Measurements from ENCODE around the gene ANO5.

Gene ANO5, protein sequence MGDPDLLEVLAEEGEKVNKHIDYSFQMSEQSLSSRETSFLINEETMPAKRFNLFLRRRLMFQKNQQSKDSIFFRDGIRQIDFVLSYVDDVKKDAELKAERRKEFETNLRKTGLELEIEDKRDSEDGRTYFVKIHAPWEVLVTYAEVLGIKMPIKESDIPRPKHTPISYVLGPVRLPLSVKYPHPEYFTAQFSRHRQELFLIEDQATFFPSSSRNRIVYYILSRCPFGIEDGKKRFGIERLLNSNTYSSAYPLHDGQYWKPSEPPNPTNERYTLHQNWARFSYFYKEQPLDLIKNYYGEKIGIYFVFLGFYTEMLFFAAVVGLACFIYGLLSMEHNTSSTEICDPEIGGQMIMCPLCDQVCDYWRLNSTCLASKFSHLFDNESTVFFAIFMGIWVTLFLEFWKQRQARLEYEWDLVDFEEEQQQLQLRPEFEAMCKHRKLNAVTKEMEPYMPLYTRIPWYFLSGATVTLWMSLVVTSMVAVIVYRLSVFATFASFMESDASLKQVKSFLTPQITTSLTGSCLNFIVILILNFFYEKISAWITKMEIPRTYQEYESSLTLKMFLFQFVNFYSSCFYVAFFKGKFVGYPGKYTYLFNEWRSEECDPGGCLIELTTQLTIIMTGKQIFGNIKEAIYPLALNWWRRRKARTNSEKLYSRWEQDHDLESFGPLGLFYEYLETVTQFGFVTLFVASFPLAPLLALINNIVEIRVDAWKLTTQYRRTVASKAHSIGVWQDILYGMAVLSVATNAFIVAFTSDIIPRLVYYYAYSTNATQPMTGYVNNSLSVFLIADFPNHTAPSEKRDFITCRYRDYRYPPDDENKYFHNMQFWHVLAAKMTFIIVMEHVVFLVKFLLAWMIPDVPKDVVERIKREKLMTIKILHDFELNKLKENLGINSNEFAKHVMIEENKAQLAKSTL

DNA sequence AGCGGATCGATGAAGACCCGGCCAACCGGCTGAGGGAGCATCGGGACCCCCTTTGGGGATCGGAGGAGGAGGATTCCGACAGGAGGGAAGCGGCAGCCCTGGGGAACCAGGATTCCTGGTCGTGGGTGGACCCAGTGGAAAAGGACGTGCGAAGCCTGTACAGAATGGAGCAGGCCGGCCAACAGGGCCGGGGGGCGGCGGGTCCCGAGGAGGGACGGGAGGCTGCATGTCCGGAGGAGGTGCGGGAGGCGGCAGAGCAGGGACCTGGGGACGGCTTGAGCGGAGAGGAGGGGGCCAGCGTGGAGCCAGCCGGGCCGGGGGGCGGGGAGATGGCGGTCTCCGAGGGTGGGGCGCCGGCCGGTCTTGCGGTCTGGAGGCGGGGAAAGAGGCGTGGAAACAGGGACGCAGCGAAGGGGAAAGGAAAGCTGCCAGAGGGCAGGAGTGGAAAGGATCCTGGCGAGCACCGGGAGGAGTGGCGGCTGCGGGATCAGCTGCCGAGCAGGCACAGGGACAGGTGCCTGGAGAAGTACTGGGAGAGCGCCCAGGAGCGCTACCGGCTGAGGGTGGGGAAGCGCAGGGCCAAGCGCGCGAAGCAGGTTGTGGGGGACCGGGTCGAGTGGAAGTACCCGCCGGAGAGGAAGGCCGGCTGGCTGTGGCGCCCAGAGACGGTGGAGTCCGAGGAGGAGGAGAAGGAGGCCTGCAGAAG lies at the start of gene ANO5:
Gene ANO5, plus strand, starts transcription at position 444 of the 706 bp plus-strand sequence. CDS start 408 bp downstream, outside the sequence.
- FAIRE-seq: no peak

DNA sequence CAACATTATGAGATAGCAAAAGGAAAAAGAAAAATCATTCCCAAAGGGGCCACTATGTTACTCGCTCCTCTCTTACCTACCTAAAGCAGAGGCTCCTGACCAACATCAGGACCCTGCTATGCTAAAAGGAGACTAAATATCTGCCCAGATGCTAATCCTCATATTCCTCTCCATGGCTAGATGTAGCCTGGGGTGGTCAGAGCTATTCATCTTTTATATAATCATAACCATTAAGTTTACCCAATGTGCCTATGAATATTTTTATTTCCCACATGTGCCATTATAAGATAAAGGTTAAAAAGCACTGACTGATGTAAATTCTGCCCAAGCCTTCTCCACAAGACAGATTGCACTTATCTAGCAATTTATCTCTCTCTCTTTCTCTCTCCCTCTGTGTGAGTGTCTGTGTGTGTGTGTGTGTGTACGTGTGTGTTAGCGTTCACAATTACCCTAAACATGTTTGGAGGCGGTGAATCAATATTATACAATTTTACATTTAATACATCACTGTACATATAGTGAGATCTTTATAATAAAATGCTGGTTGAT lies 41.2 kb upstream of the ANO5 start:
- FAIRE-seq: no peak

DNA sequence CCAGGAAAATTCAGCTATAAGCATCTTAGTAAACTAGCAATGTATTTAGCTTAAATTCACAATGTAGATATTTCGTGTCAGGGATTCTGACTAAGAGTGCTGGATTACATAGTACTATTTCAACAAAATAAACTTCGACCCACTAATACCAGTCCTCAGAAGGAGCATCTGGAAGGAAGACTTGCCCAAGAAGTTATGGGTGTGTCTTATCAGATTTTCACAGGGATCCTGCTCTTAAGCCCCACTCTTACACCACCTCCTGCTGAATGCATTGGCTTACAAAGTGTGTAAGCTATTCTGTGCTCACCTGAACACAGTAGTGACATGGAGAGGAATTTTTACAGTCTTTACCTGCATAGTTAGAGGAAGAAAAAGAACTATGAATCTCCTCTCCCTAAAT lies 35.4 kb upstream of the ANO5 start:
- no peak for FAIRE-seq

DNA sequence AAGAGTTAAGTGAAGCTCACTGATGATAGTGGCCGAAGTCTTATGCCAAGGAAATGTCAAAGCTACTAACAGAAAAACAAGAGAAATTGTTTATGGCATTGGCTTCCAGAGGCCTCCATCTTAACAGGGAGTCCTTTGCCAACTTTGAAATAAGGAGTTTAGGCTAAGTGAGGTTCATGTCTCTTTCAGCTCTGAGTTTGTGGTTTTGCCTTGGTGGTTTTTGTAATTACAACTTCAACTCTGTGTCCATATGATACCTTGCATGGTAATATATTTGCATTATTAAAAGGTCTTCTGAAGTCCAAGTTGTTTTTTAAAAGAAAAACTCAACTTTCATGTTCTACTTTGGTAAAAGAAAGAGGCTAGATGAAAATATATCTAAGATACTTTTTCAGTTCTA lies 31.4 kb upstream of the ANO5 start:
- FAIRE-seq: no peak

DNA sequence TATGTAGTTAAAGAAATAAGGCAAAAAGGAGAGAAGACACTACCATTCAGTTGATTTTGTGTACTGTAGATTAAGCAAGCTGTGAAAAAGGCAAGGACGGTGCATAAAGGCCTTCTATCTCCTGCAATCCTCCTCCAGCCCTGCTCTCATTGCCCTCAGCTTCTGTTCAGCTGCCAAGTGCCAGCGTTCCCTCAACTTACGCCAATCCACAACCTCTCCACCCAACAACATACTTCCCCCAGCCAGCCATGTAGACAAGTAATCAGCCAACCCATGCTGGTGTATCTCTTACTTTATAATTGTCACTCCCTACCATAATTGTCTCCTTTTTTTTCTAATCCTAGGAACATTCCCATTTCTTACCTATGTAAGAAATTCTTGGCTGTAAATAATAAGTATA lies 30.1 kb upstream of the ANO5 start:
- FAIRE-seq: no peak

DNA sequence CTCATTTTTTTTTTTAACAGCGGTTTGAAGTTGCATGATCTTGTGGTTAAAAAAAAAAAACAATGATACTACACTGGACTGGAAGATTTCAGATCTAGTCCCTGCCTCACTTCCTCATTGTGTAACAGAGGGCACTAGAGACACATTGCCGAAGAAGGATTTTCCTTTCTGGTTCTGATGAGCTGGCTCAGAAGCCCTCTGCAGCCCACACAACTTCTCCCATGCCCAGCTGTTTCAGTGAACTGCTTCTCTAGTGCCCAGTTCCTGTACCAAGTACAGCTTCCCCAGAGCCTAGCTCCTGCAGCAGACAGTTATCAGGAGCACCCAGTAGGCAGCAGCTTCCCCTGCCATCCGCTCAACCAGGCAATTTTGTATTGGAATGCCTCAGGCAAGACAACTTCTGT lies 29.5 kb upstream of the ANO5 start:
- FAIRE-seq: no peak

DNA sequence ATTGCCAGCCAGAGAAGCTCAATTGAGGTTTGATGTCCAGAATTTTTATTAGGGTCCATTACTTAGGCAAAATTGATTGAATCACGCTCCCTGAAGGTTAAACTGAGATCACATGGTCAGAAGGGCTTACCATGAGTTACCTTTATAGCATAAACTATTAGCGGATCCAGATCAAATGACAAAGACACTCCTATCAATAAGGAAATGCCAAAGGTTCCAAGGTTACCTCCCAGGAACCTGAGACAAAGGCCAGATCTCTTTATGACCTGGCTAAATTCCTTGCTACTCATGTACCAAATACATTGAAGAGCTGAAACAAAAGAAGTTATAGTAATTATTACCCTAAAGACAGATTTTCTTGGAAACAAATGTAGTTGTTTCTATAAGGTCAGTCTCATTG lies 27.8 kb upstream of the ANO5 start:
- FAIRE-seq: no peak

DNA sequence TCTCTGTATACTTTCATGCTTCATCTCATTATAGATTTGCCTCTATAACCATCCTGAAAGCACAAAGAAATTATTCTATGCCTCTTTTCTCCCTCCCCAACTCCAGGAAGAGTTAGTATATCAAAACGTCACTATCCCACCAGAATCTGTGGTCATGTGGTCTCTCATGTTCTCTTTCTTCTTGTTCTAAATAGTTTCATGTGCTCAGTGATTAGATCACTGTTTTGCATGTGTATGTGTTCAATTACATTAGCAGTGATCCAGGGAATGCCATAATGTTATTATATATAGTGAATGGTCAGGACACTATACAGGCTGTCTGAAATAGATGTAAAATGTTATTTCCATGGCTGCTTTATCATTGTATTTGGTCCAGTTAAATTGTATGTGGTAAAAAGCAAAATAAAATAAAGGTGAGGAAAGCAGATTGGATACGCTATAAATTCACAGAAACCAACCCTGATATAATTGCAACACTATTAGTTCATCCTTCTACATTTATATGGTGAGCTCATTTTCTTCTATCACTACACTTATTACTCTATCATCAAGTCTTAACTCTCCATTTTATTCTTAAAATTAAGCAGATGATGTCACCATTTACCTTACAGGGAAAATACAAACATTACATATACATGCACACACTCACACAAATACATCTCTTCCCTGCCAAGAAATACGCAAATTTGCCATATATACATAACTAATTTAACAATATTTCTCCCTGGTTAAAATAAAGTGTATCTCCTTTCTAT lies 26.9 kb upstream of the ANO5 start:
- FAIRE-seq: no peak

DNA sequence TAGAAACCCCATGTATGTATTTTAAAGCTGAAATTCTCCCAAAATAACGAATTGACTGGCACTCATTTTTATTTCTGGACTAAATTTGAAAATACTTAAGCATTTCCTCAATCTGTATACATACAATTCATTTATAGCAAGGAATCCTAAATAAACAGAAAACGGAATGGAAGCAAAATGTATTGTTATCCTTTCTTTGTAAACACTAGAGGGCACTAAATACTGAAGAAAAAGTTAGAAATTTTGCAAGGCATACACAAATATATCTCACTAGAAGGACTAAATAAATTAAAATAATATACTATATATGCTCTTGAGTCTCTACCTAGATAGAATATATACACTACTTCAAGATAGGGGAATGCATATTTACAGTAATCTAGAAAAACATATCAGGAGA lies 23.1 kb upstream of the ANO5 start:
- no peak for FAIRE-seq

DNA sequence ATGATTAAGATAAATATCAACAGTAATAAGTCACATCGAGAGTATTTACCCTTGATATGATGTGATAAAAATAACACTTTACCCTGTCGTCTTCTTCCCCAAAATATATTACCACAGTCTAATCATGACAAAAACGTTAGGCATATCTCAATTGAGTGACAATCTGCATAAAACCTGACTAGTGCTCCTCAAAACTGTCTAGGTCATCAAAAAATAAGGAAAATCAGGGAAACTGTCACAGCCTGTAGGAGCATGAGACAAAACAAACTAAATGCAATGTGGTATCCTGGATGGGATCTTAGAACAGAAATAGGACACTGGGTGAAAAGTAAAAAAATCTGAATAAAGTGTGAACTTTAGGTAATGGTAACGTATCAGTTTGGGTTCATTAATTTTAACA lies 19.4 kb upstream of the ANO5 start:
- no peak for FAIRE-seq

DNA sequence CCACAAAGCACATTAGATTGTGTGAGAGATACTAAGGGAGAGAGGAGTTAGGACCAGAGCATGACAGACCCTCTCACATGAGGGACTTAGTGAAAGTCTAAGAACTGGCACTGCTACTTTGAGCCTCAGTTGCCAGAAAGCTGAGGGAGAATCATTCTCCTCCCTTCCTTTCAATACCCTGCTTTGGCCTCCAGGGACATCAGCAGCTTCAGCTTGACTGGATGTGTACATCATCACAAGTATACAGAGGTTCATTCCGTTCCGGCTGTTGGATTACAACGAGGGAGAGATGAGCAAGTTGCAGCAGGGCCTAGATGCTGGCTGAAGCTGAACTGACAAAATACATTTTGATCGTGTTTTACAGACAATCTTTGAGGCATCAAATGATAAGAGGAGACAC lies 15.7 kb upstream of the ANO5 start:
- no peak for FAIRE-seq

DNA sequence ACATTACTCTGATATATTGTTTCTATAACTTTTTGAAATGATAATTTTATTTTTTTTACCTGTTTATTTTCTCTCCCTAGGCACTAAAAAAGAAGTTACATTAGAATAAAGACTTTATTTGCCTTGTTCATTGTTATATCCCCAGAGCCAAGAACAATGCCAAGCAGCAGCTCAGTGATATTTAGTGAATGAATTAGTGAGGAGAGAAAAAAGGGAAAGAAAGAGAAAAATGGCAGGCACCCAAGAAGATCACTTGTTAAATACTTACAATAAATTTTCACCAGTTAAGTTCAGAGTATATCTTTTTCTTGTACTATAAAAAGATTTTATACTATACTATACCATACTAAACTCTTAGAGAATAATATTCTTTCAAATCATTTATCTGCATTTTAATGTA lies 13.3 kb upstream of the ANO5 start:
- FAIRE-seq: no peak

DNA sequence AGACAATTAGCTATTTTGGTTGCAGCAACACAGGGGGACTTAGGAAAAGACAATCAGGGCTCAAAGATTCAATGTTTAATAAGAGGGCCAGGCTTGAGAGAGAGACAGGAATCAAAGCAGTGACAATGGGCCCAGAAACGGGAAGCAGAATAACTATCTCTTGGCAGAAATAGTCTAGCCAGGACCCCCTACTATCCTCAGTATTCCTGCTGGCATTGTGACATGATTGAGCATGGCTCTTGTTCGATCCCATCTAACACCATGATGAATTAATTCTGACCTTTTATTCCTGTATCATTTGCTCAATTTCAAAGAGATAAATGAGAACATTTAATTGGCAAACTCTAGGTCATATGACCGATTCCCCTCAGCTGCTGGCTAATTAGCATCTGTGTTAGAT lies 12.8 kb upstream of the ANO5 start:
- FAIRE-seq: no peak

DNA sequence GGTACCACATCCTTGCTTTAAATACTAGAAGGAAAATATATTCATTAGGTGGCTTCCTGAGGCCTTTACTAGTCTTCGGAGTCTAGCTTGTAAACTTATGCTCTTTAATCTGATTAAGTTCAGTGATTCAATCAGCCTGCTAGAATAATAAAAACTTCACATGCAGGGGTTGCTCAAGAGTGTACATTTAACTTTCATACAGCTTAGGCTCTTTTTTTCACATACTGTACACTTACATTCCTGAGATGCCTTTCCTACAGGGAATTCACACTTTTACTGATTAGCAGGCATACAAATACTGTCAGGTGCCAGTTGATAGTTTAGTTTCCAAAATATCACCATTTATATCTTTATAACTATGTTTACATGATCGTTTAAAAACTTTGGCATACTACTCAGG lies 3.2 kb upstream of the ANO5 start:
- no peak for FAIRE-seq

DNA sequence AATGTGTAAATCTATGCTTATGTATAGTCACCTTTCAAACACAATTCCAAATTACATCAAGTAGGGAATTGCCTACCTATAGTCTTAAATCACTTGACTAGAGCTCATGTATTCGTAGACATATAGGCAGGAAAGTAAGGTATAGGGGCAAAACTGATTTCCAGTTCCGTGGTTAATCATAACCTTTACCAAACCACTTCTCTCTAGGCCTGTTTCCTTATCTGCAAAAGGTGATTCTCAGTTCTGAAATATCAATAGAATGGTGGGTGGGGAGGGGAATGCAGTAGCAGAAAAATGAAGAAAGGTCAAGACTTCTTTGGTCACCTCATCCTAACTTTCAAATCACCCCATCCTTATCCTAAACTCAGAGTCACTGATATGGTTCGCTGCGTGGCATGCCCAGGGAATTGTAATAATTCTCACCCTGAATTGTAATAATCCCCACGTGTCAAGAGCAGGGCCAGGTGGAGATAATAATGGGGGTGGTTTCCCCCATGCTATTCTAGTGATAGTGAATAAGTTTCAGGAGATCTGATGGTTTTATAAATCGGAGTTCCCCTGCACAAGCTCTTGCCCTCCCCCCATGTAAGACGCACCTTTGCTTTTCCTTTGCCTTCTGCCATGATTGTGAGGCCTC lies 1.9 kb upstream of the ANO5 start:
- FAIRE-seq: no peak

DNA sequence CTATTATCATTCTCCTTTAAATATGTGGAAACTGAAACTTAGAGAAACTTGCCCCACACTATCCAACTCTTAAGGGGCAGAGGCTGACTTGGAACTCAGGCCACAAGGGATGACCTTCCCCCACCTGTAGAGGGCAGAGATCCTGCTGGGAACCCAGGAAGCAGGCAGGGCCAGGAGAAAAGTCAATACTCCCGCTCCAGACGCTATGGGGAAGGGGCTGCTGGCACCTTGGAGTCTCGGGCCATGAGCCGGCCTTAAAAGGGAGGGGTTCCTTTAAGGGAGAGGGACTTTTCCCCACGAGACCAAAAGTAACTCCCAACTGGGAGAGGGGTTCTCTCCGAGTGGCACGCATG lies 620 bp upstream of the ANO5 start:
- no peak for FAIRE-seq

DNA sequence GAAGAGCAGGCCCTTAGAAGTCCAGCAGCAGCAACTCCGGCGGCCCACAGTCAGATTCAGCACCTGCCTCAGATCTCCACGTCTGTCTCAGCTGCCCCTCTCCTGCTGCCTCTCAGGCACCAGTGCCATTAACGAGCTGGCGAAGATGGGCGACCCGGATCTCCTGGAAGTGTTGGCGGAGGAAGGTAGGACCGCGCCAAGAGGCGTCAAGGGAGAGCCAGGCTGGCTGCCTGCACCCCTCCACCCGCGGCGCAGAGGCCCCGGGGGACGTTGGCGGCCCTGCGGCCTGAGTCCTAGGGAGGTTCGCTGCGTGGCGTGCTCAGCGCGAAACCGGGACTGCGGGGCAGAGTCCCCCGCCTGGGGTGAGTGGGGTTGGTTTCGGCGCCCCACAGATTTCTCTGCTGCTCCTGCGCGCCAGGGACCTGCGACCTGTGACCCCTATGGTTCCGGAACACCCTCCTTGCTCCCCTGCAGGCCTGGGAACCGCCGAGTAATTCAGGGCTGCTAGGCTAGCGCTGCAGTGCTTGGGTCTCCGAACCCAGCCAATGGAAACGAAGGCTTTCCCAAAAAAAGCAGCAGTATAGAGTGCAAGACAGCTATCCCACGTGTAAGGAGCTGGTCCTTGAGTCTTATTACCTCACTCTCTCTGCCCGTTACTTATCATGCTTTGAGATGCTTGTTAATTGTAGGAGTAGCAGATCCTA lies 615 bp downstream of the ANO5 start:
- no peak for FAIRE-seq

DNA sequence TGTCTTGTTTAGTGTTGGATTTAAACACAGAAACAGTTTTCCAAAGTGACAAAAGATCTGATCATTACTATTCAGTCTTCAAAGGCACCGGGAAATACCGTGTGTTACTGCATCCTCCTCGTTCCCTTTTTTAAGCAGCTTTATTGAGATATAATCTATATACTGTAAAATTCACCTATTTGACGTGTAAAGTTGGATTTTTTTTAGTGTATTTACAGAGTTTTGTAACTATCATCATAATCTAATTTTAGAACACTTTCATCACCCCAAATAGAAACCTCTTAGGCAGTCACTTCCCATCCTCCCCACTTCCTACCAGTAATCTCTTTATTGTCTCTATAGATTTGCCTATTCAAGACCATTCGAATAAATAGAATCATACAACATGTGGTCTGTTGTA lies 1.4 kb downstream of the ANO5 start:
- no peak for FAIRE-seq

DNA sequence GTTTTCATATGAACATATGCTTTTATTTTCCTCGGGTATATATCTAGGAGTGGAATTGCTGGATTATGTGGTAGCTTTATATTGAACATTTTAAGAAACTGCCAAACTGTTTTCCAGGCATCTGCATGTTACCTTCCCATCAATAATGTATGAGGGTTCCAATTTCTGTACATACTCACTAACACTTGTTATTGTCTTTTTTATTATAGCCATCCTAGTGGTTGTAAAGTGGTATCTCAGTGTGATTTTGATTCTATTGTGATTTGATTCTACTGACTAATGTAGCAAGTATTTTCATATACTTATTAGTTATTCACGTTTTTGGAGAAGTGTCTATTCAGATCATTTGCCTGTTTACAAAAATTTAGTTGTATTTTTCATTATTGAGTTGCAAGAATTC lies 2.0 kb downstream of the ANO5 start:
- FAIRE-seq: no peak

DNA sequence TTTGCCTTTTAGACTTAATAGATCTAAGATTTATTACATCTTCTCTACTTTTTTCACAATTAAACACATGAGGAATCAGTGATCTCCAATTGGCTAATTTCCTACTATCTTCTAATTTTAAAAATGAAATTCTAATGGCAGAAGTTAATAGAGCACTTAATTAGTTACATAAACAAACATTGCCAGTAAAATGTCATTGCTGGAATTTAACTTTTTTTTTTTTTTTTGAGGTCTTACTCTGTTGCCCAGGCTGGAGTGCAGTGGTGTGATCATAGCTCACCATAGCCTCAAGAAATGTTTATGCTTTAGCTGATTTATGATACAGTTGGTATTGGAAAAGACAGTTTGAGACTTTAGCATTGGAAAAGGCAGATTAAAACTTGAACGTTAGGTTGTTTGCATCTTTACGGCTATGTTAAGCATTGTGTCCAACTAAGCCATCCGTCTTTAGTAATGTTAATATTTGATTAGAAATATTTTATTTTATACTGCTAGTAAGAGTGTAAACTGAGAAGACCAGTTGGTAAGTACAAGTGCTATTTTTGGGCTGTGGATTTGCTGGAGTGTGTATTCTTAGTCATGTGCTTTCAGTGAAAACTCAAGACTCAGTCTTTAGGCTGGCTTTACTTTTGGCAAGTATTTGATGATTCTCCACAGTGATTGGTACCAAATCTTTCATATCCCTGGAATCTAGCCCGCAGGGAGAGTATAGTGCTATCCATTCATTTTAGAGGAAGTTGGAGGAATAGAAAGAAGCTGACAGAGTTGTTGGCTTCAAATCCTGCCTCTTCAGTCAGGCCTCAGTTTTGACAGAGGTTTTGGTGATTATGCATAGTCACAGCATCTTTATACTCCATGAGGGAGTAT lies 4.5 kb downstream of the ANO5 start:
- no peak for FAIRE-seq

Measured in TTC549 (cell line).